Fibroblast of upper back skin (primary cell): Measurements from ENCODE around the gene ALOXE3.
"Not testable (repeated sequence)": the region's sequence is repeated elsewhere in the genome, so short reads cannot be mapped to it uniquely, and the experiment has no call there.

Experiments
- DNase-seq: peaks from one replicate; pipeline ENCODE4 v3.0.0-alpha.2; 2013

ALOXE3 gene

DNA sequence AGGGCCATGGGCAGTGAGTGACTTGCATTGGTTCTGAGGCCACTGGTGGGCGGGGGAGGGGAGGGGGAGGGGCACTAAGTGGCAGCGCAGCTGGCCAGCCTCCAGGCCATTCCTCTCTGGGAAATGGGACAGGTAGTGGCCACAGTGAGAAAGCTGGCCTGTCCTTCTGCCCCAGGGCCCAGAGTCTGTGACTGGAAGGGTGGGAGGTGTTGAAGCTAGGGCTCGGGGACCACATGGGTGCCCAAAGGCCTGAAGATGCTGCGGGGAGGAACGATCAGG lies 30.4 kb downstream of the ALOXE3 start:
- DNase-seq: no peak

DNA sequence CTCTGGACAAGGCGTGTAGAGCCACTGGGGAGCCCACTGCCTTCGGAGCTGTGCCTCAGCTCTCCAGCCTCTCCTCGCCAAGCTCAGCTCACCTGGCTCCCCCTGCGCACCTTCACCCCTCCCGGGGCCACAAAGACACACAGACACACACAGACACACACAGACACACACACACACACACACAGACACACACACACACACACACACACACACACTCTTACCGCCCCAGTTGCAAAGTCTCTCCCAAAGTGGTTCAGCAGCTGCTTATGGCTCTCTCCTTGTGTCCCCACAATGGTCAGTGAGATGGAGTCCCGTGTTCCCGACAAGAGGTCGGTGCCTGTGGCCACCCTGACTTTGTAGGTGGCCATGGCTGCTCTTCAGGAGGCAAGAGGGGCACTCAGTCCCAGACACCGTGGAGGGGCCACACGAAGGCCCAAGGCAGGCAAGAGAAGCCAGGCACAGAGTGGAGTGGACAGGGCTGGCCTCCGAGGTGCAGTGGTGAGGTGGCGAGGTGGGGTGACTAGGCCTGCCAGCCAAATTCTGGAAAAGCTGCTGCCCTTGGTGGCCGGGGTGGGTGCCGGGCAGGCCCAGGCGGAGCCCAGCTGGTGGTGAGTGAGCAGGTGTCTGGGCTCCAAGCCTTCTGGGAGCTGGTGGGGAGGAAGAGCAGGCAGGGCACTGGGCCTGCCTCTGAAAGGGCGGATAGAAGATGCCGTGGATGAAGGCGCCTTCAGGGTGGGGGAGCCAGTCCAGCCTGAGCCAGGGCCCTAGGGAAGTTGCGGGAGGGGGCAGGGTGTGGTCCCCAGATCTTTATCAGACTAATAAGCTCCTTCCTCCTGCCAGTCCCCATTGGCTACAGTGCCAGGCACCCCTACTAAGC lies 31.0 kb downstream of the ALOXE3 start, which contains the start of gene ALOX12B:
ALOX12B (minus strand) TSS at position 642 of the 877 bp plus-strand sequence; CDS start at position 368, 274 bp downstream.
- no peak for DNase-seq

DNA sequence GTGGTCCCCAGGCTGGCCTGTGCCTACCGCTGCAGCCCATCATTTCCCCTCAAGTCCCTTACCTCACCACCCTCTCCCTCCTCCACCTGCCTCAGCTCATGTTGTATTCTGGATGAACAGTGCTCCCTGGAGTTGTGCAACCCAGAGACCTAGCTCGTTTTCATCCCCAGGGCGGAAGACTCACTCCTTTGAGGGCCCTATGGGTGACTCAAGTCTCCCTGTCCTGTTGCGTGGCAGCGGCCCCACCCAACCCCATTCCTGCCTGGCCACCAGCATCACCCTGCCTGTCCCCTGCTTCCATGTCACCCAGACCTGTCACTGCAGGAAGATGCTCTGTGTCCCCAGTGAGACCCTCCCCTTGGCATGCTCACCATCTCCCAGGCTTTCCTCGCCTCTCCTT lies 34.1 kb downstream of the ALOXE3 start:
- DNase-seq: no peak

GRCh38 chr17:8082292-8082691 lies 36.0 kb downstream of the ALOXE3 start:
- no peak for DNase-seq

DNA sequence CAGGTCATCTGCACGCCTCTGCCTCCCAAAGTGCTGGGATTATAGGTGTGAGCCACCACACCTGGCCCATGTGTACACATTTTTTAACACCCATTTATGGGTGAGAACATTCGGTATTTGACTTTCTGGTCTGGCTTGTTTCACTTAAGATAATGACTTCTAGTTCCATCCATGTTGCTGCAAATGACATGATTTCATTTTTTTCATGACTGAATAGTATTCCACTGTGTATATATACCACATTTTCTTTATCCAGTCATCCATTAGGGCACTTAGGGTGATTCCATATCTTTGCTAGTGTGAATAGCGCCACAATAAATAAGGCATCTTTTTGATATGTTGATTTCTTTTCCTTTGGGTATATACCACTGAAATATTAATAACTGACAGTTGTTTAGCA lies 36.4 kb downstream of the ALOXE3 start:
- no peak for DNase-seq

- no peak for DNase-seq
Observed at GRCh38 chr17:8080799-8081219, 37.5 kb downstream of the ALOXE3 start.

DNA sequence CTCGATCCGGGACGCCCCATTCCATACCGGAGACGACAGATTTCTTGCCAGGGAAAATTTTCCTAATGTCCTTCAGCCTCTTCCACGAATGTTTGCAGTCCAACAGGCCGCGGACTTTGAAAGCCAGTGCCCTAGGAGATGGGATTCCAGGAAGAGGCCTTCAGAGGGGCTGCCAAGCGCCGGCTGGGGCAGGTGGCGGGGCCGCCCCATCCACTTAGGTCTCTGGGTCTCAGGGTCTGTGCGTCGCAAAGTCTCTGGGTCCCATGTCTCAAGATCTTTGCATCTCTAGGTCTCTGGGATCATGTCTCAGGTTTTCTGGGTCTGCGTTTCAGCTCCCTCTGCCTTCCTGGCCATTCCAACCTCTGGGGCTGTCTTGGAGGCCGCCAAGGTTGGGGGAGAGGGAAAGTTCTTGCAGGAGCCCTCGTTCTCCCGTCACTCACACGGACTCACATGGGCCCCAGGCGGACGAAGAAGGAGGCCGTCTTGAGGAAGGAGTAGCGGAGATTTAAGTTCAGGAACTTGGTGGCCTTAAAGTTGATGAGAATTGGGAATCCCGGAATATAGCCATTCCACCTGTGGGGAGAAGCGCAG lies 38.0 kb downstream of the ALOXE3 start:
- no peak for DNase-seq

- DNase-seq: peak; percentile 42
Observed at GRCh38 chr17:8079291-8080207, 38.8 kb downstream of the ALOXE3 start.

DNA sequence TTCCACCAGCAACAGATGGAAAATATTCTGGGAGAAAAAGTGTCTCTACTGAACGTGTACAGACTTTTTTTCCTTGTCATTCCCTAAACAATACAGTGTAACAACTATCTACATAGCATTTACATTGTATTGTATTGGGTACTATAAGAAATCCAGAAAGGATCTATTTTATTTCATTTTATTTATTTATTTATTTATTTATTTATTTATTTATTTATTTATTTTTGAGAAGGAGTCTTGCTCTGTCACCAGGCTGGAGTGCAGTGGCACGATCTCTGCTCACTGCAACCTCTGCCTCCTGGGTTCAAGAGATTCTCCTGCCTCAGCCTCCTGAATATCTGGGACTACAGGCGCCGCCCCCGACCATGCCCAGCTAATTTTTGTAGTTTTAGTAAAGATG lies 40.4 kb downstream of the ALOXE3 start:
- DNase-seq: not testable (repeated sequence)

DNA sequence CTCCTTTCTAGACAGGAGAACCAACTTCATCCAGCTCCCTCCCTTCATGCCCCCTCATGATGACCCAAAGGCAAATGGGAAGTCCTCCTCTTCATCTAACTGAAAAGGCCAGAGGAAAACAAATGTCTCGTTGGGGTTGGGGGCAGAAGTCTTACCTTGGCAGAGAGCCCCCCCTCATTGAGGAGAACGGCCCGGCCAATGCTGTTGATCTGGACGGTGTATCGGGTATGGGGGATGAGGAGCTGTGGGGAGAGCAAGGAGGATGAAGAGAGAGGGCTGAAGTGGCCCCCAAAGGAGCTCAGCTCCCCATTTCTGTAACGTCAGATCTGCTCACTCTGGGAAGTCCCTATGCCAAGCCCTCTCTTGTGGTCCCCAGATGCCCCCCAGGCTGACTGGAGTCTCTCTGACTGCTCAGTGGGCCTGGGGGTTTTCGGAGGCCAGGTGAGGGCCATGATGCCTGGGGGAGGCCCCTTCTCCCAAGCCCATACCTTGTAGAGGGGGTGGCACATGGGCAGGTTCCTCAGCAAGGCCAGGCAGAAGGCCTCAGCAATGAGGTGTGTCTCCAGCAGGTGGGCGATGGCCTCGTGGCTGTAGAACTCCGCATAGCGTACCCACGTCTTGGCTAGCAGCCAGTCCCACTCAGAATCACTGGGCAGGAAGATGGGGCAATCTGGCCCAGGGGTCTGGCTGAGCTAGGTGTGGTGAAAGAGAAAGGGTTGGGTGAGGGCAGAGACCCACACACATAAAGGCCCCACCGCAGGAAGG lies 41.6 kb downstream of the ALOXE3 start:
- DNase-seq: no peak

DNA sequence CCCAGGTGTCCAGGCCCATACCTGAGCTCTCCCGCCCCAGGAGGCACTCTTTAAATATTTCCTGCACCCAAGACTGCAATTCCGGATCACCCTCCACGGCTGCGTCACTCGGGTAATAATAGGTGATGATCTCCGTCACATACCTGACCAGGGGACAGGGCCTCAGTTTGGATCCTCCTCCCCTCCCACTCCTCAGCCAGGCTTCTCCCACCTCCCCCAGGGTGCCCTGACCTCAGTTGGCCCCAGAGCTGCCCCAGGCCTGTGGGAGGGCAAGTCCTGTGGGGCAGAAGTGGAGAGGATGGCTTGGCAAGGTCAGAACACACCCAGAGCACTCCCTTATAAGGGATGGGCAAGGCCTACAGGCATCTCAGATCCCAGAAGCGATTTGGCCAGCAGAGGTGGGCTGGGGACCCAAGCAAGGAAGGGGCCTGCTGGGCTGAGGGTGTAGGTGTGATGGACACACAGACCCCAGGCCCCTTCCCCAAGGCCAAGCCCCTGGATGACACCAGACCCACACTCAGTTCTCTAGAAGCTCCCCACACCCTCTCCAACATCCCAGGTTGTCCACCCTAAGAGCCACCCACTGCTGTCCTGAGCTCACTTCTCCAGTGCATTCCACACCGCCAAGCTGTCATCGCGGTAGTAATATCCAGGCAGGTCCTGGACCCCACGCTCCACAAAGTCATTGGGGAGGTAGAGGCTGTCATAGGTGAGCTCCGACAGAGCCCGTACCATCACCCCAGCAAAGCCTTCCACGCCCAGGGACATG lies 42.6 kb downstream of the ALOXE3 start:
- DNase-seq: no peak

DNA sequence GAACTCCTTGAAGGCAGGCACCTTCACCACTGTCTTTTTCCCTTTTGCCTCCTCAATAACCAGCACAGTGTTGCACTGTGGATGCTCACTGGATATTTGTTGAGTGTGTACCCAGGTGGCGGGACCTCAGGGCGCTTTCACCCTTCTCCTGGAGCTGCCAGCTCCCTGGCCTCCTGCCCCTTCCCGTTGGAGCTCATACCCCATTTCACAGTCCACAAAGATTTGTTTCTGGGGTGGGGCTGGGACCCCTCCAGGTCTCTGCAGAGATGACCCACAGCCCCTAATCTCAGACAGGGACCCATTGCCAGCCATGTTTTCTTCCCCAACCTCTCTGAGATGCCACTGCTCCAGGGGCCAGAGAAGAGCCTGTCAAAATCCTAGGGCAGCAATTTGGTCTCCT lies 43.2 kb downstream of the ALOXE3 start:
- DNase-seq: no peak

GRCh38 chr17:8074554-8074953 lies 43.8 kb downstream of the ALOXE3 start:
- DNase-seq: no peak

GRCh38 chr17:8073627-8074484 lies 44.5 kb downstream of the ALOXE3 start:
- DNase-seq: peak; percentile 28

- DNase-seq: no peak
Observed at GRCh38 chr17:8072729-8073461, 45.4 kb downstream of the ALOXE3 start.

DNA sequence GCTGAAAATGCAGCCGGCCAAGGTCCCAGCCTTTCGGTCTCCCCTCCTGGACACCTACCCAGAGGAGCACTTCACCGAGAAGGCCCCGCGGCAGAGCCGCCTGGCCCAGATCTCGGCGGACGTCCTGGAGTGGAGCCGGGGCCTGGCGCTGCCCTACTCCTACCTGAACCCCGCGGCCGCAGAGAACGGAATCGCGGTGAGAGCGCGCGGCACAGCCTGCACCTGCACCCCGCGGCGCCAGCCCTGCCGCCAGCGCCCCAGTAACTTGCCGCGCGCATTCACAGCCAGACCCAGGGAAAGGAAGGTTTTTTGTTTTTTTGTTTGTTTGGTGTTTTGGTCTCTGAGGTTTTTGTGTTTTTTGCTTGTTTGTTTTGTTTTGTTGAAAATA lies 46.0 kb downstream of the ALOXE3 start:
- DNase-seq: no peak

DNA sequence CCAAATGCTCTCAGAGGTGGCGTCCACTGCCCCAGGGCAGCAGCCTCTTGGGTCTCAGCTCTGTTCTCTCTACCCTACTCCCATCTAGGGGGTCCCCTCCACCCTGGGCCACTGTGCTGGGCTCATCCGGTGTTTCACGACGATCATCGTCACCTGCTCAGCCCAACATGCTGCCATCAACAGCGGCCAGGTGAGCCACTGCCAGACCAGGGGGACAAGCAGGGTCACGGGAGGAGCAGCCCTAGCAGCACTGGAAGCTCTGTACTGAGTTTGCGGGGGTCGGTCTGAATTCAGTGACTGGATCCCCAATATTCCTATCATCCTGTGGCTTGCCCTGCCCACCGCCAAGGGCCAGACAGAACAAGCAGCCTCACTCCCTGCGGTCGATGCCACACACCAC lies 46.8 kb downstream of the ALOXE3 start:
- no peak for DNase-seq

DNA sequence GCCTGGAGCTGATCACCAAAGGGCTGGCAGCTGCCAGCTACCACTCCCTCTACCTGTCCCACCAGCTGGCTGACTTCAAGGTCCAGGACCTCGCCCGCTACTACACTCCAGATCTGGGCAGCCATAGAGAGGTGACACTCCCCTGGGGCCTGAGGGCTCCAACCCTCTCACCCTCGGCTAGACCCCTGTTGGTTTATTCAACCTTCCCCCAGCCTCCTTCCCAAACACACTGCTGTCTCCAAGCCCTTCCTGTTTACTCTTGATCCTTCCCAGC lies 48.8 kb downstream of the ALOXE3 start:
- DNase-seq: no peak

DNA sequence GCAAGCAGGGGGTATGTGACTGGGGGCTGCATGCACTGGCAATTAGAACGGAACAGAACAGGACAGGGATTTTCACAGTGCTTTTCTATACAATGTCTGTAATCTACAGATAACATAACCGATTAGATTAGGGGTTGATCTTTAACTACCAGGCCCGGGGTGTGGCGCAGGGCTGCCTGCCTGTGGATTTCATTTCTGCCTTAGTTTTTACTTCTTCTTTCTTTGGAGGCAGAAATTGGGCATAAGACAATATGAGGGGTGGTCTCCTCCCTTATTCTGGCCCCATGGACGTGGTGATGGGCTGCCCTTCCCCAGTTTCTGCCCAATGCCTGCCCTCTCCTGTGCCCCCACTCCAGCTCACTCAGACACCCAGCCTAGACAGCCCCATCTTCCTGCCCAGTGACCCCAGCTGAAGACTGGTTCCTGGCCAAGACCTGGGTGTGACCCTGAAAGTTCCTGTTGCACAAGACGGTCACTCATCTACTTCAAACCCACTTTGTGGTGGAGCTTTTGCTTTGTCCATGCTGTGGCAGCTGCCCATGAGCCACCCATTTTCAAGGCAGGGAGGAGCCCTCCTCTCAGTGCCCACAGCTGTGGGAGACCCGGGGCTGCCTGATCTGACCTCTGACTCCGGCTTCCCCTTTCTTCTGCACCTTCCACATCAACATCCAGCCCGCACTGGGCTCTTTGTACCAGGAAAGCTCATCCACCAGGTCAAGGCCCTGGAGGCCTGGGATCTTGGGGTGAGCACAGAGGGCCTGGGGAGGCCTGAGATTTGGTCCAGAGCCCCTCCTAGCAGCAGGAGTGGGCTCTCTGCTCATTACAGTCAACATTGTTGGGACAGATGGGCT lies 49.4 kb downstream of the ALOXE3 start:
- no peak for DNase-seq

DNA sequence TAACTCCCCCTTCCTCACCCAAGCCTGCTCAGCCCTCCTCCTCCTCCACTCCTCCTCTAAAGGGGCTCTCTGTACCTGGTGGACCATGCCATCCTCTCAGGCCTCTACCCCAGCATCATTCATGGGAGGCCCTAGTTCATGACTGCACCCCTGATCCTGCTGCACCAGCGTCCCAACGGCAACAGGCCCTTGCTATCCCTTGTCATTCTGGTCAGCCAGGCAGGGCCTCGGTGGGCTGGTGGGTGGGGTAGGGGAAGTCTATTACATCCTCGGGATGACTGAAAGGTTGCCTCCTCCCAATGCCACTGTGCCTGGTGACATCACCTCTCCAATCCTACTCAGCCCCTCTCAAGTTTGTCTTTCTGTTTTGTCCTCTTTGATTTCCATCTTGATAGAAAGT lies 50.5 kb downstream of the ALOXE3 start:
- DNase-seq: no peak
